CD4-positive, alpha-beta T cell treated with Interleukin-2 at 100 ng/mL for 4 hours (primary cell): ENCODE data around the gene LINS1.
A peak's percentile ranks its signal among the peaks of the same experiment; 100 is the strongest.

ENCODE experiments used
- DNase-seq: peaks from one replicate; pipeline ENCODE4 v3.0.0-alpha.2; 2020; ENCODE audit warnings: low spot score

Gene LINS1

DNA sequence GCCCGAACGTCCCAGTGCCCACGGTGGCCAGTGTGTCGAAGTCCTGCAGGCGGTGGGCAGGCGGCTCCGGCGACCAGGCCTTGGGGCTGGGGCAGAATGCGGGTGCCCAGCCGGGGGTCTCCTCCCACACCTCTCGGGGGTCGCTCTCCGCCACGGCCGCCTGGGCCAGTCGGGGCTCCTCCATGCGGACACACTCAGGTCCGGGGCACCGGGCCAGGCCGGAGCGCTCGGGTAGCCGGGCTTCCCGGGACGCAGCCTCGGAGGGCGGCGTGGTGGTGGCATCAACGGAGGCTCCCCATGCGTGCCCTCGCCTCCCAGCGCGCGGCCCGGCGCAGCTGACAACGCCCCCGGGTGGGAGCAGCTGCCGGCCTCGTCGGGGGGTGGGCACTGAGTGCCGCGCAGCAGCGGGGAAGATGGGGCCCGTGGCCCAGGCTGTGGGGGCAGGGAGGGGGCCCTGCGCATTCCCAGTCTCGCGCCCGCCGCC is 43.2 kb downstream of the LINS1 start:
- no peak for DNase-seq

DNA sequence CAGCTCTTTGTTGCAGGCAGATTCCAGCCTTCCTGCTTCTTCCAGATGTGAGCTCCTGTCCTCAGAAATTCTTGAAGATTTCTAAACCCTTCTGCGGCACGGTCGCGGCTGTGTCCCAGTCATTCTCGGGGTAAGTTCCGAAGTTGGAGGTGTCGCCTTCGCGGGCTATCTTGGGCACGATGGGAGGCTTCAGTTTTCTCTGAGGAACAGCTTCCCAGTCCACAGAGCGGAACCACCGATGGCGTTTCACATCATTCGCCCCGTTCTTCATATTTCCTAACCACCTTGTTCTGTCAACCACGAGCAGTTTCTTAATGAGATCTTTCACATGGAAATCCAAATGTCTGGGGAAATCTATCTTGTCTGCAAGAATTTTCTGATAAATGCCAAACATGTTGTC is 48.5 kb downstream of the LINS1 start:
- DNase-seq, result no peak

DNA sequence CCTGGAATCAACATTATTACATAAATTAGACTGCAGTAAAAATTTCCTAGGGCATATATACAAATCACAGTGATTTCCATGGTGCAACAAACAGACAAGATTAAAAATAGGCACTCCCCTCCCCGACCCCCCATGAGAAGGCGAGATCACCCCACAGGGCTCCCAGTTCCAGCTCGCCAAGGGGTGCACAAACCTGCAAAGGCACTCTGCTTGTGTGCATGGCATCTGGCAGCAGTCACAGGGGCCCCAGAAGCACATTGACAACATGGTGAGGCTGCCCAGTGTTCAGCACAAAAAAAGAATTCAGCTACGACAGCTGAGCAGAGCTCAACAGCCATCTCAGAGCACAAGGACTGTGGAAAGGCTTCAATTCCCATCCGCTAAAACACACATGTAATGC is 54.0 kb downstream of the LINS1 start:
- no peak for DNase-seq

DNA sequence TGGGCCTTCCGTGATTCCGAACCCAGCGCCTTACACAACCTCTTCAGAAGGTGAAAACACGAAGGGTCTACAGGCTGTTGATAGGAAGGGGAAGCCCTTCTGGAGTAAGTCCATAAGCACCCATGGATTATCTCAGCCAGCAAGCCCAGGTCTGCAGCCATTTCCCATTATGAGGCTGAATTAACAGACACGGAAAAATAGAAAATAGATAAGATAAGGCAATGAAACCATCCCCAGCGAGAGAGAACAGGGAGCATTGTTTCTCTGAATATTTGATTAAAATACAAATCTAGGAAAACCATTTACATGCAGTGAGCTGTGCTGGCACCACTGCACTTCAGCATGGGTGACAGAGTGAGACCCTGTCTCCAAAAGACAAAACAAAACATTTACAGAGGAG is 57.0 kb downstream of the LINS1 start:
- no peak for DNase-seq

DNA sequence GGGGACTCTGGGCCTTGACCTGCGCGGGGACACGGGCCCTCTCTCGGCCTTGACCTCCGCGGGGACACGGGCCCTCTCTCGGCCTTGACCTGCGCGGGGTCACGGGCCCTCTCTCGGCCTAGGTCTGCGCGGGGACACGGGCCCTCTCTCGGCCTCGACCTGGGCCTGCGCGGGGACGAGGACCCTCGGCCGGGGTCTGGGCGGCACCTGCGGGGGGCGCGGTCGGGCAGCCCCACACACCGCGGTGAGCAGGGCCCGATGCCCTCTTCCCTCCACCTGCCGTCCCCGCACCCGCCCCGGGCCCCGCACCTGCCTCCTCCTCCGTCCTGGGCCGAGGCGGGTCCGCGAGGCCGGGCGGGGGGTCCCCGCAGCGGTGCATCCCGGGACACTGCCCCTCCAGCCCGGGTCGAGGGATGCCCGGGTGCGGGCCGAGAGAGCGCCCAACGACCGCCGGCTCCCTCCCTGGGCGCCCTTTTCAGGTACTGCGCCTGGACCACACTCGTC is 57.6 kb downstream of the LINS1 start:
- DNase-seq, result no peak

DNA sequence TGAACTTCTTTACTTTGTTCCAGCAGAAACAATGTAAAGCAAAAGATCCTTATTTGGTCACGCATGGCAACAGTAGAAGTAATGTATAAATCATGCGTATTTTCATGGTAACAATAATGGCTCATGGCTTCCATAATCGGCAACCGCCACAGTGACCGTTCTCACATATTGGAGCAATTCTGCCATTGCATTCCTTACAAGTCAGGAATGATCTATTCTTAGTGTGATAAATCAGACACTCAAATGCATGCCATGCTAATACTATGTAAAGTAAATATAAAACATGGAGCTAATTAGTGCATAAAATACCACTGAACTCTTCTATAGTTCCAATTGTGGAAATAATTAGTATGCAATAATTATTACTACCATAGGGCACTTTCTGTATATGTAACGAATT is 59.7 kb downstream of the LINS1 start:
- DNase-seq, result no peak

DNA sequence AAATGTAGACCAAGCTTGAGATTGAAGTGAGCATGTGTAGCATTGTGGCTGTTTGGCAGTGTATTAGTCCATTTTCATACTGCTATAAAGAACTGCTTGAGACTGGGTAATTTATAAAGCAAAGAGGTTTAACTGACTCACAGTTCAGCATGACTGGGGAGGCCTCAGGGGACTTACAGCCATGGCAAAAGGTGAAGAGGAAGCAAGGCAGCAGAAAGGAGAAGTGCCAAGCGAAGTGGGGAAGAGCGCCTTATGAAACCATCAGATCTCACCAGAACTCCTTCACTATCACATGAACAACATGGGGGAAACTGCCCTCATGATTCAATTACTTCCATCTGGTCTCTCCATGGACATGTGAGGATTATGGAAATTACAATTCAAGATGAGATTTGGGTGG is 64.7 kb downstream of the LINS1 start:
- no peak for DNase-seq

DNA sequence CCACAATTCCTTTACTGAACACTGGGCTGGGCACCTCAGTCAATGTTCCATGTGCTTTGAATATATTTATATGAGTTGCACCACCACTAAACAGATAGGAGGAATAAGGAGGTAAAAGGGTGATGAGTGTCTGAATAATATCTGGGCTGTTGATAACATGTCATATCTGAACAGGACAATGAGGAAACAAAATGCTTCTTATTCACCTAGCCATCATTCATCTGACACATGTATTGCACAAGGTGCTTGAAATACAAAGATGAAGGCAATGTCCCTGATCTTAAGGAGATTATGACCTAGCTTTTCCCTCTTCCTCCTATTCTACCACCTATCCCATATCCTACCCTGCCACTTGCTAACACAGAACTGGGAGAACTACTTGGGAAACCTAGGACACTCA is 65.3 kb downstream of the LINS1 start:
- DNase-seq, result no peak

DNA sequence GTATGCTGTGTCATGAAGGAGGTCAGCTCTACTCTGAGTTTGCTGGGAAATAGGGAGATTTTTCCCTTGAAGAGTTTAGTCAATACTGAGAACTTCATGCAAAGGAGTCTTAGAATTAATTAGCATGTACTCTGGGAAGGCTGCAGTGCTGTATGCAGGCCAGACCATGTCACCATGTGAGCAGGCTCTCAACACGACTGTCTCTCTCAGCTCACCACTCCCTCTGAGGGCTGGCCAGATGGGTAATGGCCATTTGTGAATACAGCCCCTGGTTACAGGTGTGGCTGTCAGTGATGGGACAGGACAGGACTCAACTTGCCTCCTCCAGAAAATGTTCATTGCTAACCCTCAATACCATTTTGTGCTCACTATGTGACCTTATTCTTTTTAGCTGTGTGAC is 68.1 kb downstream of the LINS1 start:
- DNase-seq, result no peak

DNA sequence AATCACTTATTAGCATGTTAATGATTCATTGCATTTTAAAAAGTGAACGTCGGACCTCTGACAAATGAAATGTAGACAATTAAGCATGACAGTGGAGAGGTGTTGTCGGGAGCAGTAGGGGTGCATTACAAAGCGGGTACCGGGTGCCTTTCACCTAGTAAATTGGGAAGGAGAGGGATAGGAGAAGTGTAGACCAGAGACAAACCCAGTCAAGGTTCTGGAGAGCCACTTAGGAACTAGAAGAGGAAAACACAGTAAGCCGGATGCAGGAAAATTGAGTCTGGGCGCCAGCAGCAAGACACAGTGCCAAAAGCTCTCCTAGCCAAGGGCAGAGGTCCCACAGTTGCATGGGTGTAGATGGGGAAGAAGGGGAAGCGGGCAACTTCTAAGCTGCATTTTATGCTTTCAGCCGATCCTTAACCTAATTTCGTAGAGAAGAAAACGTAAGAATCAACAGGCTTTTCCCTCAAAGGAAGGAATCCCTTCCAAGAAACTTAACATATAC is 70.1 kb downstream of the LINS1 start:
- DNase-seq, result no peak

DNA sequence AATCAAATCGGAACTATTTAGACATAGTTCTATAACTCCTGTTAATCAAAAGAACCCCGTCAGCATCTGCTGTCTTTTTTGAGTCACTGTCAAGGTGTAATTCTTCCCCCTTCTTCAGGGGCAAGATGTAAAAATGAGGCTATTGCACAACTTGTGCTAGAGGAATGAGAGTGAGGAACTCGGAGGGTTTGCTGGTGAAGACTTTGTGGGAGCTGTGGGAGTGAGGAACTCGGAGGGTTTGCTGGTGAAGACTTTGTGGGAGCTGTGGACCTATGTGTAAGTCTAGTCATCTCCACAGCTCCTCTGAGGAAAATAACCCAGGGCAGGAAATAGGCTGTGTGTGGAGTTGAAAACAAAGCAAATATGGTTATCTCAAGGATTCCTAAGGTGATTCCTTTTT is 70.8 kb downstream of the LINS1 start:
- no peak for DNase-seq

DNA sequence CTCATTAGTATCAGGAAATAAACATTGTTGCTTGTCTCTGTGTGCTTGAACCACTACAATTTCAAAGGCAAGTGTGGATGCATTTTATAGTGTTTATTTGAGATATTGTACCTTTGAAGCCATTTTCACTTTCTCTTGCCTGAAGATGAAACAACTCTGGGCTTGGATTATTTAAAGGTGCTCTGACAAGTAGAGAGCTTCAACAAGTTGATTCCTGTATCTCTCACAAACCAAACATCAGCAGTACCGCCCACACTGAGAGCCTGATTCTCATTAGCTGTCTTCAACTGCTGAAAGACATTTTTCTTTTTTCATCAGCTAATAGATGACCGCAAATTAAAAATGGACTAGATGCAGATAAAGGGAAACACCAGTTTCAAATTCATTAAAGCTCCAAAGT is 72.4 kb downstream of the LINS1 start:
- peak; percentile 10 for DNase-seq

DNA sequence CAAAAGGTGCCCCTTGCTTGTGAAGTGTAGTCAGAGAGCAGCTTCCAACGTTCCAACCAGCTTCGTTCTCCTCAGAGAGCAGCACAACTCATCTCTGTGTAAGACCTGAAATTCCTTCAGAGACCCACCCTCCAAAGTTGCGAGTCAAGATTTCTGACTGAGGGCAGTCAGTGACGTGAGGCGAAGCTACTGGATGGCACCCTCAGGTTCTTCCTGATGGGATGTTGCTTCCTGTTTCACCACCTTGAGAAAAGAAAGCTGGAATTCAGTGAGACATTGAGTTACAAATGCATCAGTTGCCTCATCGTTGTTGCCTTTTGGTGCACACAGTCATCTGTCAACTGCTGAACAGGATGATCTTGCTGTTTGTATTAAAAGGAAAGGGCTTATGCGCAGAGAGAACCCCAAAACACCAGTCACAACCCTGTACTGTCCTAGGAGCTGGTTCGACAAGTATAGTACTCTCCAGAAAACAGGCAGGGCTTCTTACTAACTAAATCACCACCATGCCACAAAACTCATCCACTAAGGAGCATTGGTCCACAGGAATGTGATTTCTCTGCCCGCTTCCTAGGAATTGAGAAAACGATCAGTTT is 73.1 kb downstream of the LINS1 start, which contains the start of gene CERS3:
TSS of gene CERS3 (minus strand) at position 118 of the 596 bp plus-strand sequence. CDS start 27,101 bp downstream, outside the sequence.
- DNase-seq, result no peak

DNA sequence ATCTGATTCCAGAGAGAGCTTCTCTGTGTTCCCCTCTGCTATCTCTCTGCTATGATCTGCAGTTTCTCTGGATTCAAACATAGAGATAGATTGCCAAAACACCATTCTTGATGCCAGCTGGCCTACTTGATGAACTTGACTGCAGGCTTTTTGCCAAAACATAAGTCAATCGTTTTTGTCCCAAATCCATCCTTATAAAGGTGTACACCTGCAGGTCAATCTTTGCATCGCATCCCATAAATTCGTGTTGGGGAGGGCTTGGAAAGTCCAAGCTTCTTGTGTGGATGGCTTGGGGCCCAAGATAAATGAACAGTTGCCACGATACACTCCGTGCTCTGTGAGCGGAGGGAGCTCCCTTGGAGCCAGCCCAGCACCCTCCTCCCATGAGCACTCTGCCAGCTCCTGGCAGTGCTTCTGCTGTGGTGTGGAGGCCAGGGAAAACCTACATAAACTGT is 75.9 kb downstream of the LINS1 start:
- no peak for DNase-seq

DNA sequence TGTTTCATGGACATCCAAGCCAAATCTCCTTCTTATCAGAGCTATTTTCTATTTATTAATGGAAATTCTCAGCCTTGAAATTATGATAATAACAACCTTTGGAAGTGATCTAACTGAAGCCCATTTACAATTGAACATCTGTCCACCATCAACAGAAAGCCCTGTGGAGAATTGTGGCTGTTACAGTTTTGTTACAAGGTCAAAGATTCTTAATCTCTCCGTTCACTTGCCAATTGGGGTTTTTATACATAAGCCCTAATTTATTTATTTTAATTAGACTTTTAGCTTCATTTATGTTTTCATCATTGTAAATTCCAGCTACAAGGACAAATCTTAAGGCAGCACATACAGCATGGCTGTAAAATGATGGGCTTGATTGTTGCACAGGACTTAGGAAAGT is 76.5 kb downstream of the LINS1 start:
- no peak for DNase-seq

DNA sequence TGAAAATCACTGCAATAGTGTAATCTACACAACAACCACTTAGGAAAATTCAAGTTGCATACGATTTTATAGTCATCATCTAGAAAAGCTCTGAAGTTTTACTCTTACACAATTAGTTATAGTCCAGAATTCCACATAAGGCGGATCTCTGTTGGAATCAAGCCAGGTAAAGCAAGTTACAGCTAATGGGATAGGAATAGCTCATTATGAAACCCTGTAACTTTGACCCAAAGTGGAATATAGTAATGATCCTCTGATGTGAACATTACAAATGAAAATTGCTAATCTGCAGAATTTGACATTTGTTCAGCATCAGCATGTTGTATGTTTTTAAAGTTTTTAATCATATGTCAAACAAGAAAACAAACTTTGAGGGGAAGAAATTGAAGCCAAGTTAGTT is 77.7 kb downstream of the LINS1 start:
- no peak for DNase-seq

DNA sequence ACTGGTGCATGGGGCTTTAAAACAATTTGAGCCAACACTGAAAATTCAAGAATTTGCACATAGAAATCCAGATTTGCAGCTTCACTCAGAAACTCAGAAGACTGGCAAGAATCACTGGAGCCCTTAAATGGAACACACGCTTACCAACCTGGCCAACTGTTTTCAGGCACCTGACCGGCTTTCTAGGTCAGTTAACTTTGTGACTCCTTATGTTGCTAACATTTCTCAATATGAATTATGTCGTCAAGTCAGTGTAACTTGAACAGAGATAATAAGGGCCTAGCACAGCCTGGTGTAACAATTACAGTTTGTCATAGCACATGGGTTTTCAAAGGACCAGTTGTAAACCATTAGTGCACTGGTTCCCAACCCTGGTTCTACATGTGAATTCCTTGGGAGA is 80.1 kb downstream of the LINS1 start:
- no peak for DNase-seq

DNA sequence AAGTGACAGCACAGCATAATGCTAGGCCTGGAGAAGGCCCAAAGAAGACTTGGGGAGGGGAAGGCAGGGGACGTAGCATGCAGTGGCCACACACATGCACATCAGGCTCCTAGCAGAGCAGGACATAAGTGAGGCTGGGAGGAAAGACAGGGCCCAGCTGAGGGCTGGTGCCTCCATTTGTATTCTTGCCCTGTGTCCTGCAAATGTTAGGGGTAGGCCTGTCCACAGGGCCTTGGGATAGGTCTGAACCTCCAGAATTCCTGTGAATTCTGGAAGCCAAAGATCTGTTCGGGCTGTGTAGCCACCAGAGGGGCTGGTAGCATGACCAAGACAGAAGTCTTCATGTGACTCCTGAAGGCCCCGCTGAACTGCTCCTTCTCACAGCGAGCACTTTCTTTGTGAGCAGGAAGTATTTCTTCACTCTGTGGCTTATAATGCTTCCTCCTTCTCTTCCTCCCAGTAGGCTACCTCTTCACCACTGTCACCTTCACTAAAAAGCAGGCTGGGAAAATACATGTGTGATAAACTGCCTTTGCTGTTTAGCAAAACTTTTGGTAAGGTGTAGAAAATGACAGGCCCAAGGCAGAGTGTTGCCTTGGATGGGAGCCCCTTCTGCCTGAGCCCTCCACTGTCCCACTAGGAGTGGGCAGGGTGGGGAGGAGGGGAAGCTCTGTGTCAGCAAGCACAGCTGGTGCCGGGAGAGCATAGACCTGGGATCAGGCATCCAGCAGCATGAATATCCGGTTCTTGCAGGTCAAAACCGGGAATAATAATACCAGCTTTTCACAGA is 81.7 kb downstream of the LINS1 start:
- peak; percentile 8 for DNase-seq

DNA sequence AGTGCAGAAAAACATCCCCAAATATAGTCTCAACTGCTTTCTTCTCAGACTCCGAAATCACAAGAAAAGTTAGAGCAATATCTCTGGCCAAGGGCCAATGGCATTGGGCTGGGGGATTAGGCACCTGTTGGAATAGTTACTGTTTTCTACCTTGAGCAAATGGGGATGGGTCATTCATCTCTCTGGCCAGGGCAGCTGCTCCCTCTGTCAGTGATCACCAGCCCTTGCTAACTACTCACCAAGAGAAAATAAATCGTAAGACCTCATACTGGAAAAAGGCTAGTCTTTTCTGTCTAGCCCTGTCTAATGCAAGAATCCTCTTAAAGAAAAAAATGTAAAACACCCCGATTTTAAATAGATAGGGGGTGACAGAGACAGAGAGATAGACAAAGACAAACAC is 84.1 kb downstream of the LINS1 start:
- DNase-seq, result no peak
